ENCODE measurements around the gene PRDM5.

Gene PRDM5

DNA sequence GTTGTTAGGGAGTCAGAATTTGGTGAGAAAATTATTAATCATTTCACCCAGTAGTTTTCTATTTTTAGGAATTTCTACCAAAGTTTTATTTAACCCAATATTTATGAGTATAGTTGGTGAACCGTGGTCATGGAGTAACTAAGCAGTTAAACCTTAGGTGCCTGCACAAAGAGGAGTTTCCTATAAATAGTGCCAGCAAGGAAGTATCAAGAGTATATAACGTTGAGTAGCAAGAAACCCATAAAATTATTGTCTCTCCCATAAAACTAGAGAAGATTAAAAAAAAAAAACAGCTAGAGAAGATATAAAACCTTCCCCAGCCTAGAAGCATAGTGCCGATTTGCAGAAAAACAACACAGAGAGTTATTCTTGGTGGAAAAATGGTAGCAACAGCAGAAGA is 158.9 kb downstream of the PRDM5 start:
- Histone ChIP-seq H3K27ac (ENCODE audit: low read depth, low read length, poor library complexity, severe bottlenecking) (no peak overlapping the region), H3K4me2 (ENCODE audit: low read length) (no peak overlapping the region), H2AFZ (ENCODE audit: low read length) (no peak overlapping the region), H3K9me3 (ENCODE audit: low read length) (0 out of 2 replicates have a peak, but pooled peaks cover 5% of the 10 kb centered on the region), H3K79me2 (ENCODE audit: insufficient read depth, low read length) (no peaks in the 10 kb centered on the region), H3K9me2 (ENCODE audit: low read depth, low read length) (no peaks in the 10 kb centered on the region), H3K36me3 (ENCODE audit: insufficient read depth, low read length) (no peaks in the 10 kb centered on the region; the same call in 1 of the 2 replicates), H3K4me3 (ENCODE audit: low read depth, low read length, poor library complexity, severe bottlenecking) (no peak overlapping the region), H3K4me1 (ENCODE audit: insufficient read depth, low read length, severe bottlenecking) (peaks cover 22% of the 10 kb centered on the region), H3K9ac (ENCODE audit: low read length) (no peak overlapping the region), H3F3A (ENCODE audit: insufficient read depth, low read length) (peaks cover 3% of the 10 kb centered on the region; the same call in 1 of the 2 replicates), H4K20me1 (ENCODE audit: insufficient read depth, low read length) (no peaks in the 10 kb centered on the region), H3K27me3 (ENCODE audit: insufficient read depth, low read length) (no peaks in the 10 kb centered on the region)
- TF ChIP-seq EZH2 (IDR thresholded peaks at IDR 0.05; ENCODE audit: borderline replicate concordance, low read length): no peak
- TF ChIP-seq, protein P1, sequence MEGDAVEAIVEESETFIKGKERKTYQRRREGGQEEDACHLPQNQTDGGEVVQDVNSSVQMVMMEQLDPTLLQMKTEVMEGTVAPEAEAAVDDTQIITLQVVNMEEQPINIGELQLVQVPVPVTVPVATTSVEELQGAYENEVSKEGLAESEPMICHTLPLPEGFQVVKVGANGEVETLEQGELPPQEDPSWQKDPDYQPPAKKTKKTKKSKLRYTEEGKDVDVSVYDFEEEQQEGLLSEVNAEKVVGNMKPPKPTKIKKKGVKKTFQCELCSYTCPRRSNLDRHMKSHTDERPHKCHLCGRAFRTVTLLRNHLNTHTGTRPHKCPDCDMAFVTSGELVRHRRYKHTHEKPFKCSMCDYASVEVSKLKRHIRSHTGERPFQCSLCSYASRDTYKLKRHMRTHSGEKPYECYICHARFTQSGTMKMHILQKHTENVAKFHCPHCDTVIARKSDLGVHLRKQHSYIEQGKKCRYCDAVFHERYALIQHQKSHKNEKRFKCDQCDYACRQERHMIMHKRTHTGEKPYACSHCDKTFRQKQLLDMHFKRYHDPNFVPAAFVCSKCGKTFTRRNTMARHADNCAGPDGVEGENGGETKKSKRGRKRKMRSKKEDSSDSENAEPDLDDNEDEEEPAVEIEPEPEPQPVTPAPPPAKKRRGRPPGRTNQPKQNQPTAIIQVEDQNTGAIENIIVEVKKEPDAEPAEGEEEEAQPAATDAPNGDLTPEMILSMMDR (IDR thresholded peaks at IDR 0.05; ENCODE audit: low read length): no peak

DNA sequence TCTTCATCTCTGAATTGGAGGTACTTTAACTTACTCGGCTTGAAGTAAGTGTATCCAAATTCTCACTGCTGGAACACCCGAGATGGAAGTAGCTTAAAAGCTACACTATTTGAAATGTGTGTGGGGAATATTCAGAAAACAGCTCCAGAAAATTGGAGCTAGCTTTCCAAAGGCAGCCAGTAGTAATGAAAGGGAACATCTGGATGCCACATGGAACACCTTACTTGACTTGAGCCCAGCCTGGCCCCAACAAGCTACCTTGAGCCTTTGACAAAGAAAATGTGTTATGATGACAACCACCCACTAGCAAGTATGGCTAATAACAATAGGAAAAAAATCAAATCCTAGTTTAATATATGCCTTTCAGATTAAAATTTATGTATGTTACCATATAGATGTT is 161.5 kb downstream of the PRDM5 start:
- Histone ChIP-seq H3K4me1 (ENCODE audit: insufficient read depth, low read length, severe bottlenecking) (peaks cover 12% of the 10 kb centered on the region), H3K27me3 (ENCODE audit: insufficient read depth, low read length) (no peaks in the 10 kb centered on the region), H3K4me2 (ENCODE audit: low read length) (no peak overlapping the region), H3K36me3 (ENCODE audit: insufficient read depth, low read length) (no peaks in the 10 kb centered on the region; the same call in 1 of the 2 replicates), H3K4me3 (ENCODE audit: low read depth, low read length, poor library complexity, severe bottlenecking) (no peak overlapping the region), H3K27ac (ENCODE audit: low read depth, low read length, poor library complexity, severe bottlenecking) (no peak overlapping the region), H4K20me1 (ENCODE audit: insufficient read depth, low read length) (no peaks in the 10 kb centered on the region), H3F3A (ENCODE audit: insufficient read depth, low read length) (peaks cover under 1% of the 10 kb centered on the region; the same call in 1 of the 2 replicates), H3K9me2 (ENCODE audit: low read depth, low read length) (no peaks in the 10 kb centered on the region), H2AFZ (ENCODE audit: low read length) (no peak overlapping the region), H3K79me2 (ENCODE audit: insufficient read depth, low read length) (no peaks in the 10 kb centered on the region), H3K9me3 (ENCODE audit: low read length) (no peaks in the 10 kb centered on the region), H3K9ac (ENCODE audit: low read length) (no peak overlapping the region)
- no peak for TF ChIP-seq EZH2 (IDR thresholded peaks at IDR 0.05; ENCODE audit: borderline replicate concordance, low read length)
- TF ChIP-seq, protein P1 (IDR thresholded peaks at IDR 0.05; ENCODE audit: low read length): no peak

DNA sequence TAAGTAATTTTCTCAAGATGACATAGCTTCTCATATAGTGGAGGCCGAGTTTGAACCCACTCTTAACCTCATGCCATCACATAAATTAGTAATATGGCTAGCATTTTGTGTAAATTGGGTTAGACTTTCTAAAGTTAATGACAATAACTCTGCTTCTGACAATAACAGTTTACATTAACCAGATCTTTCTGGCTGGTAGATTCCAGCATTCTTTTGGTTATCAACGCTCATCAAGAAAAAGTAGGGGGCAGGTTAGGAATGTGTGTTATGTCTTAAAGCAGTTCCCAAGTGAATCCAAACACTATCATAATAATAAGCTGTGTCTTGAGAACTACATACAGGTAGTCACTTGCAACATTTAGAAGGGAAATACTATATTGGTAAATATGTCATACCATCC is 162.5 kb downstream of the PRDM5 start:
- no peak overlapping the region for H3K4me2 ChIP-seq (ENCODE audit: low read length)
- H3K36me3 ChIP-seq (ENCODE audit: insufficient read depth, low read length): no peaks in the 10 kb centered on the region; the same call in 1 of the 2 replicates
- H3K9me2 ChIP-seq (ENCODE audit: low read depth, low read length): no peaks in the 10 kb centered on the region
- H3K27ac ChIP-seq (ENCODE audit: low read depth, low read length, poor library complexity, severe bottlenecking): no peak overlapping the region
- H4K20me1 ChIP-seq (ENCODE audit: insufficient read depth, low read length): no peaks in the 10 kb centered on the region
- no peak overlapping the region for H2AFZ ChIP-seq (ENCODE audit: low read length)
- peaks cover 2% of the 10 kb centered on the region for H3K4me1 ChIP-seq (ENCODE audit: insufficient read depth, low read length, severe bottlenecking)
- no peaks in the 10 kb centered on the region for H3K79me2 ChIP-seq (ENCODE audit: insufficient read depth, low read length)
- no peaks in the 10 kb centered on the region for H3K9me3 ChIP-seq (ENCODE audit: low read length)
- TF ChIP-seq EZH2 (IDR thresholded peaks at IDR 0.05; ENCODE audit: borderline replicate concordance, low read length): no peak
- TF ChIP-seq, protein P1 (IDR thresholded peaks at IDR 0.05; ENCODE audit: low read length): no peak
- H3F3A ChIP-seq (ENCODE audit: insufficient read depth, low read length): no peaks in the 10 kb centered on the region
- H3K9ac ChIP-seq (ENCODE audit: low read length): no peak overlapping the region
- no peaks in the 10 kb centered on the region for H3K27me3 ChIP-seq (ENCODE audit: insufficient read depth, low read length)
- H3K4me3 ChIP-seq (ENCODE audit: low read depth, low read length, poor library complexity, severe bottlenecking): no peak overlapping the region

All from OCI-LY1 (cell line).